GM11168 (cell line): Measurements from ENCODE around the gene CLCN1.

Source experiments
- in situ Hi-C: fragments of 300-500 bp; cut with MboI; formaldehyde crosslinking; loops from one replicate; pipeline ENCODE4 v1.12.0; 2022; ENCODE audit warnings: low sequenced_read_pairs; ENCODE audit not compliant: unreplicated experiment

CLCN1 gene

GRCh38 chr7:143329471-143330170, 13.7 kb downstream of the CLCN1 start:
- in situ Hi-C loops = no loop called here

GRCh38 chr7:143331179-143331801, 15.4 kb downstream of the CLCN1 start:
- in situ Hi-C loops = no loop called here

- in situ Hi-C loops = no loop called here
These were observed 18.3 kb downstream of the CLCN1 start for GRCh38 chr7:143334244-143334643.

- in situ Hi-C loops = no loop called here
These were observed 21.3 kb downstream of the CLCN1 start for GRCh38 chr7:143337216-143337615.

GRCh38 chr7:143341842-143342241, 25.9 kb downstream of the CLCN1 start:
- in situ Hi-C loops = no loop called here

- in situ Hi-C loops = no loop called here
These were observed 27.7 kb downstream of the CLCN1 start for GRCh38 chr7:143343596-143343995.

GRCh38 chr7:143345428-143345900, 29.6 kb downstream of the CLCN1 start:
- in situ Hi-C loops = no loop called here

GRCh38 chr7:143346018-143346417, 30.1 kb downstream of the CLCN1 start:
- in situ Hi-C loops = no loop called here

- in situ Hi-C loops = no loop called here
These were observed 32.0 kb downstream of the CLCN1 start for GRCh38 chr7:143347950-143348349.

GRCh38 chr7:143351060-143351459, 35.1 kb downstream of the CLCN1 start:
- in situ Hi-C loops = no loop called here

GRCh38 chr7:143351574-143351973, 35.7 kb downstream of the CLCN1 start:
- in situ Hi-C loops = no loop called here

- in situ Hi-C loops = no loop called here
These were observed 36.7 kb downstream of the CLCN1 start for GRCh38 chr7:143352531-143353002.

- in situ Hi-C loops = no loop called here
These were observed 38.5 kb downstream of the CLCN1 start for GRCh38 chr7:143354376-143354775.

GRCh38 chr7:143354965-143355364, 39.1 kb downstream of the CLCN1 start:
- in situ Hi-C loops = no loop called here

- in situ Hi-C loops = no loop called here
These were observed 39.8 kb downstream of the CLCN1 start for GRCh38 chr7:143355450-143356385.

GRCh38 chr7:143356414-143357050, 40.6 kb downstream of the CLCN1 start:
- in situ Hi-C loops = no loop called here

GRCh38 chr7:143358626-143359025, 42.7 kb downstream of the CLCN1 start:
- in situ Hi-C loops = no loop called here

- in situ Hi-C loops = no loop called here
These were observed 44.0 kb downstream of the CLCN1 start for GRCh38 chr7:143359771-143360353.

- in situ Hi-C loops = no loop called here
These were observed 45.1 kb downstream of the CLCN1 start for GRCh38 chr7:143360788-143361551.
